ENCODE measurements around the gene TSHZ2.

The TSHZ2 gene

DNA sequence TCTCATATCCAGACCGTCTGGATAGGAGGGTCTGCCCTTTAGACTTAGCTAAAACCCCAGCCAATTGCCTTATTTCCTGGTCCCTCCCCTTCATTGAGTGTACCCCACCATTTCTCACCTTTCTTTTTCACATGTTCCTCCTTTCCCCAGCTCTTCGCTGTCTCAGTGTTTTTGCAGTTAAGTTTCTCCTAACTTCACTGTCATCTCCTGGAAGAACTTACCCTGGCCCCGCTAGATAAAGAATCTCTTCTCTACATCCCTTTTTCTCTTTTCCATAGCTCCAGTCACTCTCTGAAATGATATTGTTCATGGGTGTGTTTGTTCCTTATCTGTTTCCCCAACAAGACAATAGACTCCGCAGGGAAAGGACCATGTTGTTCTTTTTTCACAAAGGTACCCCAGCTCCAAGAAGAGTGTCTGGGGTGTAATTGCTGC, 208.8 kb downstream of the TSHZ2 start:
- WGBS, result 91% methylated on average over 2 of the region's 4 CpGs
- H3K27ac ChIP-seq (ENCODE audit: low read length, poor library complexity, severe bottlenecking), result no peak overlapping the region
- H3K18ac ChIP-seq (ENCODE audit: low read depth in 1 of 2, low read length in 2 of 2), result no peak overlapping the region
- no peak for DNase-seq
- H3K14ac ChIP-seq (ENCODE audit: low read length in 2 of 2), result no peak overlapping the region
- no peak overlapping the region for H2BK5ac ChIP-seq (ENCODE audit: low read depth, low read length, poor library complexity, severe bottlenecking)
- H2BK12ac ChIP-seq (ENCODE audit: low read length in 2 of 2), result no peak overlapping the region
- peaks cover 0 to 12% of the 10 kb centered on the region in 2 experiments for H3K36me3 ChIP-seq (ENCODE audit: control insufficient read depth in 1 of 2, insufficient read depth in 2 of 2, low read depth in 1 of 2, low read length in 2 of 2)
- no peak overlapping the region for H2AFZ ChIP-seq (ENCODE audit: low read depth, low read length)
- no peak overlapping the region for H3K23ac ChIP-seq (ENCODE audit: low read length in 2 of 2)
- H3K9me3 ChIP-seq (ENCODE audit: control insufficient read depth, low read length), result no peaks in the 10 kb centered on the region
- H3K27me3 ChIP-seq (ENCODE audit: control insufficient read depth in 1 of 2, insufficient read depth in 1 of 2, low read length in 2 of 2), result no peaks in the 10 kb centered on the region
- H3K4me2 ChIP-seq (ENCODE audit: low read length, poor library complexity, severe bottlenecking), result no peak overlapping the region
- no peak overlapping the region for H3K4ac ChIP-seq (ENCODE audit: low read depth in 1 of 2, low read length in 2 of 2)
- H3K4me3 ChIP-seq (ENCODE audit: insufficient read depth in 1 of 2, low read depth in 1 of 2, low read length in 2 of 2), result no peak overlapping the region
- no peak overlapping the region for H3K9ac ChIP-seq (ENCODE audit: low read length)
- H2BK120ac ChIP-seq (ENCODE audit: low read depth, low read length), result no peak overlapping the region
- H3K4me1 ChIP-seq (ENCODE audit: control insufficient read depth, insufficient read depth, low read depth, low read length), result no peaks in the 10 kb centered on the region
- no peaks in the 10 kb centered on the region for H3K79me1 ChIP-seq (replicated peaks; ENCODE audit: low read length, poor library complexity, severe bottlenecking)
- H4K91ac ChIP-seq (ENCODE audit: low read length), result no peak overlapping the region
- H4K8ac ChIP-seq (ENCODE audit: low read length), result no peak overlapping the region
- no peak overlapping the region for H2AK5ac ChIP-seq (ENCODE audit: low read length, severe bottlenecking)
- H2BK15ac ChIP-seq (ENCODE audit: low read depth, poor library complexity, severe bottlenecking), result no peak overlapping the region

DNA sequence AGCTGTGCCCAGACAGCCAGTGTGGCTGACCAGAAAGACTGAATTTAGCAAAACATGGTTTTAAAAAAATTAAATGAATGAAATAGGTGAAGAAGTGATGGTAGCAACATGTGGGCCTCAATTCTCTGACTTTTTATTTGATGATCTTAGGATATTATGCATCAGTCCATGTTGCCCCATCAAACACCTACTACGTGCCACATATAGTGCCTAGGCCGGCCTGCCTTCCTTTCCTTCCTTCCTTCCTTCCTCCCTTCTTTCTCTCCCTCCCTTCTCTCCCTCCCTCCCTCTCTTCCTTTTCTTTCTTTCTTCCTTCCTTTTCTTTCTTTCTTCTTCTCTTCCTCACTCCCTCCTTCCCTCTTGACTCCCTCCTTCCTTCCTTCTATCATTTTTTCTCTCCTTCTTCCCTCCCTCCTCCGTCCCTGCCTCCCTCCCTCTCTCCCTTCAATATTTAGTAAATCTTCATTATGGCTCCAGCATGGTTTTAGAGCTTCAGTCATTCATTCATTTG, 209.8 kb downstream of the TSHZ2 start:
- H3K4ac ChIP-seq (ENCODE audit: low read depth in 1 of 2, low read length in 2 of 2), result no peak overlapping the region
- no peak overlapping the region for H2AK5ac ChIP-seq (ENCODE audit: low read length, severe bottlenecking)
- no peak overlapping the region for H3K27ac ChIP-seq (ENCODE audit: low read length, poor library complexity, severe bottlenecking)
- 92% methylated on average over 3 of the region's 3 CpGs for WGBS
- H3K9ac ChIP-seq (ENCODE audit: low read length), result no peak overlapping the region
- no peak overlapping the region for H3K18ac ChIP-seq (ENCODE audit: low read depth in 1 of 2, low read length in 2 of 2)
- H3K23ac ChIP-seq (ENCODE audit: low read length in 2 of 2), result no peak overlapping the region
- H3K4me3 ChIP-seq (ENCODE audit: insufficient read depth in 1 of 2, low read depth in 1 of 2, low read length in 2 of 2), result no peak overlapping the region
- H2BK5ac ChIP-seq (ENCODE audit: low read depth, low read length, poor library complexity, severe bottlenecking), result no peak overlapping the region
- H2BK120ac ChIP-seq (ENCODE audit: low read depth, low read length), result no peak overlapping the region
- H3K9me3 ChIP-seq (ENCODE audit: control insufficient read depth, low read length), result no peaks in the 10 kb centered on the region
- H3K4me1 ChIP-seq (ENCODE audit: control insufficient read depth, insufficient read depth, low read depth, low read length), result no peaks in the 10 kb centered on the region
- no peak overlapping the region for H2AFZ ChIP-seq (ENCODE audit: low read depth, low read length)
- H2BK15ac ChIP-seq (ENCODE audit: low read depth, poor library complexity, severe bottlenecking), result no peak overlapping the region
- H3K36me3 ChIP-seq (ENCODE audit: control insufficient read depth in 1 of 2, insufficient read depth in 2 of 2, low read depth in 1 of 2, low read length in 2 of 2), result peaks cover 0 to 12% of the 10 kb centered on the region in 2 experiments
- no peak overlapping the region for H4K8ac ChIP-seq (ENCODE audit: low read length)
- H4K91ac ChIP-seq (ENCODE audit: low read length), result no peak overlapping the region
- H3K4me2 ChIP-seq (ENCODE audit: low read length, poor library complexity, severe bottlenecking), result no peak overlapping the region
- H2BK12ac ChIP-seq (ENCODE audit: low read length in 2 of 2), result no peak overlapping the region
- DNase-seq, result no peak
- H3K27me3 ChIP-seq (ENCODE audit: control insufficient read depth in 1 of 2, insufficient read depth in 1 of 2, low read length in 2 of 2), result no peaks in the 10 kb centered on the region
- H3K79me1 ChIP-seq (replicated peaks; ENCODE audit: low read length, poor library complexity, severe bottlenecking), result no peaks in the 10 kb centered on the region
- no peak overlapping the region for H3K14ac ChIP-seq (ENCODE audit: low read length in 2 of 2)

DNA sequence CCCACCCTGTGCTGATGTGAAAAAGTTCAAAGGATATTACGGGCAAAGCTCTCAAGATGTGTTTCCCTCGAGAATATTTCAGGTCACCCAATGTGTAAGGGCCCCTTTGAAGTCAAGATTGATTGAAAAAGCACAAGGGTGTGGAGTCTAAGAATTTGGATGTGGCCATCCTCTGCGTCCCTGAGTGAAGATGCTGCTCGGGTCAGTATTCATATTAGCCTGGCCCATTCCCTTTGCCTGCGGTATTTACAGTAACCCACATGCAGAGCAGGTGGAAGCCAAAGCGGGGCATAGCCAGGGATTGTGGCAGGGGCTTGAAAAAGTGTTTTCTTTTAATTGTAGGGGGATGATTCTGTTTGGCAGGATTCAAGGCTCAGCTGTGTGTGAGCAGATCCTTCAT, 211.0 kb downstream of the TSHZ2 start:
- Histone ChIP-seq H2AK5ac (ENCODE audit: low read length, severe bottlenecking) (no peak overlapping the region), H3K4me3 (ENCODE audit: insufficient read depth in 1 of 2, low read depth in 1 of 2, low read length in 2 of 2) (no peak overlapping the region), H3K27me3 (ENCODE audit: control insufficient read depth in 1 of 2, insufficient read depth in 1 of 2, low read length in 2 of 2) (no peaks in the 10 kb centered on the region), H2BK12ac (ENCODE audit: low read length in 2 of 2) (no peak overlapping the region), H3K79me1 (replicated peaks; ENCODE audit: low read length, poor library complexity, severe bottlenecking) (no peaks in the 10 kb centered on the region), H4K8ac (ENCODE audit: low read length) (no peak overlapping the region), H3K23ac (ENCODE audit: low read length in 2 of 2) (no peak overlapping the region), H3K4me1 (ENCODE audit: control insufficient read depth, insufficient read depth, low read depth, low read length) (no peaks in the 10 kb centered on the region), H2AFZ (ENCODE audit: low read depth, low read length) (no peak overlapping the region), H3K4me2 (ENCODE audit: low read length, poor library complexity, severe bottlenecking) (no peak overlapping the region), H3K36me3 (ENCODE audit: control insufficient read depth in 1 of 2, insufficient read depth in 2 of 2, low read depth in 1 of 2, low read length in 2 of 2) (peaks cover 0 to 6% of the 10 kb centered on the region in 2 experiments), H3K9ac (ENCODE audit: low read length) (no peak overlapping the region), H3K18ac (ENCODE audit: low read depth in 1 of 2, low read length in 2 of 2) (no peak overlapping the region), H2BK5ac (ENCODE audit: low read depth, low read length, poor library complexity, severe bottlenecking) (no peak overlapping the region), H3K9me3 (ENCODE audit: control insufficient read depth, low read length) (no peaks in the 10 kb centered on the region), H3K14ac (ENCODE audit: low read length in 2 of 2) (no peak overlapping the region), H4K91ac (ENCODE audit: low read length) (no peak overlapping the region), H2BK15ac (ENCODE audit: low read depth, poor library complexity, severe bottlenecking) (no peak overlapping the region), H3K4ac (ENCODE audit: low read depth in 1 of 2, low read length in 2 of 2) (no peak overlapping the region), H3K27ac (ENCODE audit: low read length, poor library complexity, severe bottlenecking) (no peak overlapping the region), H2BK120ac (ENCODE audit: low read depth, low read length) (no peak overlapping the region)
- WGBS, result 94% methylated on average over 4 of the region's 6 CpGs
- no peak for DNase-seq

DNA sequence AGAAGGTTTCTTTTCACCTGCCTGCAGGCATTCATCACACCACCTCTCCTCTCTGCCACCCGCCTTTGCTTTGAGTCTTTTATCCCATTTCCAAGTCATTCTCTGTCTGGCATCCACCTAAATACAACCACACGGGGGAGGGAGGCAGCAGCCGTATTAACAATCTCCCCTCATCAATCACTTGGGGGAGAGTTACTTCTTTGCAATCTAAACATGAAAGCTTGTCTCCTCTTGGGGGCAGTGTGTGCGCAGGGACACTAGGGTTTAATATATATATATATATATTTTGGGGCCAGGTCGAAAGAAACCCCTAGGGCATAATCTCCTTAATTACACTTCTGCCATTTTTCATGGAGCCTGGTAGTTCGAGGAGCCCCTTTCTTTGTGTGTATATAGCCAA, 214.5 kb downstream of the TSHZ2 start:
- Histone ChIP-seq H2BK120ac (ENCODE audit: low read depth, low read length) (no peak overlapping the region), H3K9me3 (ENCODE audit: control insufficient read depth, low read length) (no peaks in the 10 kb centered on the region), H3K36me3 (ENCODE audit: control insufficient read depth in 1 of 2, insufficient read depth in 2 of 2, low read depth in 1 of 2, low read length in 2 of 2) (no peaks in the 10 kb centered on the region), H3K9ac (ENCODE audit: low read length) (no peak overlapping the region), H4K91ac (ENCODE audit: low read length) (no peak overlapping the region), H3K79me1 (replicated peaks; ENCODE audit: low read length, poor library complexity, severe bottlenecking) (no peaks in the 10 kb centered on the region), H3K18ac (ENCODE audit: low read depth in 1 of 2, low read length in 2 of 2) (no peak overlapping the region), H3K27ac (ENCODE audit: low read length, poor library complexity, severe bottlenecking) (no peak overlapping the region), H3K4me1 (ENCODE audit: control insufficient read depth, insufficient read depth, low read depth, low read length) (no peaks in the 10 kb centered on the region), H3K4me3 (ENCODE audit: insufficient read depth in 1 of 2, low read depth in 1 of 2, low read length in 2 of 2) (no peak overlapping the region), H2BK15ac (ENCODE audit: low read depth, poor library complexity, severe bottlenecking) (no peak overlapping the region), H4K8ac (ENCODE audit: low read length) (no peak overlapping the region), H3K23ac (ENCODE audit: low read length in 2 of 2) (no peak overlapping the region), H2BK5ac (ENCODE audit: low read depth, low read length, poor library complexity, severe bottlenecking) (no peak overlapping the region), H2BK12ac (ENCODE audit: low read length in 2 of 2) (no peak overlapping the region), H3K4me2 (ENCODE audit: low read length, poor library complexity, severe bottlenecking) (no peak overlapping the region), H3K27me3 (ENCODE audit: control insufficient read depth in 1 of 2, insufficient read depth in 1 of 2, low read length in 2 of 2) (no peaks in the 10 kb centered on the region), H2AFZ (ENCODE audit: low read depth, low read length) (no peak overlapping the region), H3K4ac (ENCODE audit: low read depth in 1 of 2, low read length in 2 of 2) (no peak overlapping the region), H2AK5ac (ENCODE audit: low read length, severe bottlenecking) (no peak overlapping the region), H3K14ac (ENCODE audit: low read length in 2 of 2) (no peak overlapping the region)
- 20% methylated on average over 2 of the region's 6 CpGs for WGBS
- DNase-seq, result no peak

Measured in mesenchymal stem cell (in vitro differentiated cells and primary cell).